IPS DF 6.9 (cell line): Measurements from ENCODE around the gene LAMTOR4.
A peak's percentile ranks its signal among the peaks of the same experiment; 100 is the strongest.

Experiments used
- DNase-seq: peaks from one replicate; pipeline ENCODE4 v3.0.0-alpha.2; 2013; ENCODE audit warnings: low read depth, low spot score
- H3K27ac ChIP-seq: one replicate; pipeline ENCODE4 v1.5.1; 2013; ENCODE audit warnings: low read length, control low read depth
- H3K27me3 ChIP-seq: 2 replicates; pipeline ENCODE4 v1.6.1; 2013; ENCODE audit warnings: mild to moderate bottlenecking, low read length; ENCODE audit not compliant: control insufficient read depth, insufficient read depth
- H3K36me3 ChIP-seq: 2 replicates; pipeline ENCODE4 v1.6.1; 2013; ENCODE audit warnings: low read length; ENCODE audit not compliant: control insufficient read depth, insufficient read depth
- H3K4me1 ChIP-seq: 2 replicates; pipeline ENCODE4 v1.6.1; 2013; ENCODE audit warnings: low read length; ENCODE audit not compliant: control insufficient read depth, insufficient read depth
- H3K4me3 ChIP-seq: 2 replicates; pipeline ENCODE4 v1.5.1; 2013; ENCODE audit warnings: mild to moderate bottlenecking, low read length
- H3K9me3 ChIP-seq: 2 replicates; pipeline ENCODE4 v1.6.1; 2013; ENCODE audit warnings: low read length, inconsistent platforms; ENCODE audit not compliant: control insufficient read depth, insufficient read depth
- WGBS: extraction: QIAGEN DNeasy Blood & Tissue Kit; methylation state at CpG from one replicate; pipeline ENCODE4 v1.1.7; 2013; ENCODE audit warnings: mixed read lengths, missing lambda C conversion rate; ENCODE audit not compliant: insufficient read length, insufficient coverage; 5-methylcytosine and 5-hydroxymethylcytosine counted together

The LAMTOR4 gene

GRCh38 chr7:100109521-100110163 is 39.1 kb upstream of the LAMTOR4 start:
- no peak overlapping the region for H3K27ac ChIP-seq
- no peaks in the 10 kb centered on the region for H3K4me1 ChIP-seq
- H3K27me3 ChIP-seq = no peaks in the 10 kb centered on the region
- WGBS = no CpG with 5 or more reads among the region's 12 CpGs
- peaks cover 40% of the 10 kb centered on the region for H3K36me3 ChIP-seq
- H3K9me3 ChIP-seq = no peaks in the 10 kb centered on the region
- no peak overlapping the region for H3K4me3 ChIP-seq
- DNase-seq = no peak

GRCh38 chr7:100111156-100111555 is 37.6 kb upstream of the LAMTOR4 start:
- no peaks in the 10 kb centered on the region for H3K9me3 ChIP-seq
- H3K4me1 ChIP-seq = no peaks in the 10 kb centered on the region
- peaks cover 36% of the 10 kb centered on the region for H3K36me3 ChIP-seq
- no peak overlapping the region for H3K4me3 ChIP-seq
- WGBS = no CpG with 5 or more reads among the region's 7 CpGs
- no peak overlapping the region for H3K27ac ChIP-seq
- no peaks in the 10 kb centered on the region for H3K27me3 ChIP-seq
- DNase-seq = no peak

DNA sequence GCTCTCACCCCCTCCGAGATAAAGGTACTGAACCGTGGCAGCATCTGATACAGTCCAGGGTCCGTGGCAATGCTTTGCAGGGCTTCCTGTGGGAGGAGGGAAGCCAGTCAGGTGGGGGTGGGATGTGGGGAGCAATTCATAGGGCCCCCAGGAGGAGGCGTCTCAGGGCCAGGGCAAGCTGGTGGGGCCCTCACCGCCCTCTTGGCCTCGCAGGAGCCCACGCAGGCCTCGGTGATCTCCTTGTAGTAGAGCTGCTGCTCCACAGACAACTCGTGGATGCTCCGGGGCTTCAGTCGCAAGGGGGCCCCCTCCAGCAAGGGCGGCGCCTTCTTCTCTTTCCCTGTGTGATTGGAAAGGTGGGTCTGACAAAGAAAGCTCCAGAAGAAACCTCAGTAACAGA is 36.8 kb upstream of the LAMTOR4 start:
- Histone ChIP-seq H3K9me3 (no peaks in the 10 kb centered on the region), H3K4me1 (no peaks in the 10 kb centered on the region), H3K4me3 (no peak overlapping the region), H3K27ac (no peak overlapping the region), H3K27me3 (no peaks in the 10 kb centered on the region), H3K36me3 (peaks cover 31% of the 10 kb centered on the region)
- no CpG with 5 or more reads among the region's 13 CpGs for WGBS
- no peak for DNase-seq

DNA sequence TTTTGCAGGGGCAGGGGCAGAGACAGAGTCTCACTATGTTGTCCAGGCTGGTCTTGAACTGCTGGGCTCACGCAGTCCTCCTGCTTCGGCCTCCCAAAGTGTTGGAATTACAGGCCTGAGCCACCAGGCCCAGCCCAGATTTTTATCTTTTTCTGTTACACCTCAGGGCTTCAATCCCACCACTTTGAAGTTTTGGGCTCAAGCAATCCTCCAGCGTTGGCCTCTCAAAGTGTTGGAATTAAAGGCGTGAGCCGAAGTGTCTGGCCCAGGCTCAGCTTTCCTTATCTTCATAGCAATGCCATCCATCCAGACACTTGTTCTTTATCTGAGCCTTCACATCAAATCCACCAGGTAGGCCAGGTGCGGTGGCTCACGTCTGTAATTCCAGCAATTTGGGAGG is 33.7 kb upstream of the LAMTOR4 start:
- Histone ChIP-seq H3K36me3 (peaks cover 19% of the 10 kb centered on the region), H3K4me1 (no peaks in the 10 kb centered on the region), H3K27me3 (no peaks in the 10 kb centered on the region), H3K27ac (no peak overlapping the region), H3K9me3 (no peaks in the 10 kb centered on the region), H3K4me3 (no peak overlapping the region)
- DNase-seq = no peak
- WGBS = no CpG with 5 or more reads among the region's 7 CpGs

DNA sequence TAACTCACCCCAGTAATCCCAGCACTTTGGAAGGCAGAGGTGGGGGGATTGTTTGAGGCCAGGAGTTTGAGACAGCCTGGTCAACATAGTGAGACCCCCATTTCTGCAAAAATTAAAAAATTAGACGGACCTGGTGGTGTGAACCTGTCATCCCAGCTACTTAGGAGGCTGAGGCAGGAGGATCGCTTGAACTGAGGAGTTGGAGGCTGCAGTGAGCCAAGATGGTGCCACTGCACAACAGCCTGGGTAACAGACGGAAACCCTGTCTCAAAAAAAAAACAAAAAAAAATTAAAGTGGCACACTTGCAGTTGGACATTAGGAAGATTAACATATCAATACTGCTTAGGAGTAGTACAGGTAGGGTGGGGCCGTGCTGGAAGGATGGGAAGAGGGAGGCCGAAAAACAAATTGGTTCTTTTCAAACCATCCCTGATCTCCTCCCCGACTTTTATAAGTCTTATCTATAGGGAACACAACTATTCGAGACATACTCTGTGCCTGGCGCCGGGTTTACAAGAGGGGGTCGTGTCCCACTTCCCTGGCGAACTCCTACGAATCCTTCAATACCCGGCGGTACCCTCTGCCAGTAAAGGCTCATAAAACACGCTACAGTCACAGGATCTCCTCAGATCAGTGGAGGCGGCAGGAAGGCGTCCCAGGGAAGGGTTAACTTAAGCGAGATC is 30.2 kb upstream of the LAMTOR4 start:
- Histone ChIP-seq H3K36me3 (peaks cover 3% of the 10 kb centered on the region; the same call in 1 of the 2 replicates), H3K9me3 (no peaks in the 10 kb centered on the region), H3K4me1 (no peaks in the 10 kb centered on the region), H3K27ac (no peak overlapping the region), H3K27me3 (no peaks in the 10 kb centered on the region), H3K4me3 (peak overlapping the region; percentile 91)
- no CpG with 5 or more reads among the region's 18 CpGs for WGBS
- DNase-seq = no peak

GRCh38 chr7:100119072-100119969 is 29.4 kb upstream of the LAMTOR4 start, which contains the start of the genes CNPY4 and TAF6:
CNPY4 (plus strand) TSS chr7:100119634; CDS start chr7:100119745, 111 bp downstream.
TAF6 (minus strand) TSS chr7:100119358; CDS start chr7:100114209, 5,149 bp downstream.
- H3K4me3 ChIP-seq = peak within 1 kb of the TSS; percentile 91
- H3K4me1 ChIP-seq = no peaks in the 10 kb centered on the region
- peak; percentile 90 for DNase-seq
- no peak within 1 kb of the TSS for H3K27ac ChIP-seq
- no peaks in the 10 kb centered on the region for H3K9me3 ChIP-seq
- WGBS = no CpG with 5 or more reads among the region's 49 CpGs
- no peaks in the 10 kb centered on the region for H3K27me3 ChIP-seq
- no peaks in the 10 kb centered on the region for H3K36me3 ChIP-seq

- no CpG with 5 or more reads among the region's 19 CpGs for WGBS
Observed at GRCh38 chr7:100119970-100120732, 28.6 kb upstream of the LAMTOR4 start.

GRCh38 chr7:100120733-100121036 is 28.0 kb upstream of the LAMTOR4 start:
- WGBS = no CpG with 5 or more reads among the region's 1 CpG
- no peaks in the 10 kb centered on the region for H3K36me3 ChIP-seq
- H3K4me3 ChIP-seq = no peak overlapping the region
- H3K27ac ChIP-seq = no peak overlapping the region
- DNase-seq = no peak
- H3K27me3 ChIP-seq = no peaks in the 10 kb centered on the region
- no peaks in the 10 kb centered on the region for H3K9me3 ChIP-seq
- no peaks in the 10 kb centered on the region for H3K4me1 ChIP-seq

More at GRCh38 chr7:100119970-100120732, 28.6 kb upstream of the LAMTOR4 start:
- no peak for DNase-seq
- no peaks in the 10 kb centered on the region for H3K9me3 ChIP-seq
- no peak overlapping the region for H3K27ac ChIP-seq
- no peaks in the 10 kb centered on the region for H3K27me3 ChIP-seq
- H3K36me3 ChIP-seq = no peaks in the 10 kb centered on the region
- H3K4me3 ChIP-seq = peak overlapping the region; percentile 69; the same call in 1 of the 2 replicates
- no peaks in the 10 kb centered on the region for H3K4me1 ChIP-seq

DNA sequence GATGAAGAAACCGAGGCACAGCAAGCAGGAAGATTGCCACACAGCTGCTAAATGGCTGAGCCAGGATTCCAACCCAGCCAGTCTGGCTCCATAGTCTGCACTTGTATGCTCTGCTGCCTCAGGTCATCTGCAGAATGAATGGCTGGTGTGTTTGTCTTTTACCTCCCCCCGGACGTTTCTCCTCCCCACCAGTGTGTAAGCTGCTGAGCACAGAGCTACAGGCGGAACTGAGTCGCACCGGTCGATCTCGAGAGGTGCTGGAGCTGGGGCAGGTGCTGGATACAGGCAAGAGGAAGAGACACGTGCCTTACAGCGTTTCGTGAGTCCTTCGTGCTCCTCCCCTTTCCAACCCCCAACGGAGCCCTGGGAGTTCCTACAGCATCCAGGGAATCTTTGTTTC is 26.7 kb upstream of the LAMTOR4 start:
- H3K9me3 ChIP-seq = no peaks in the 10 kb centered on the region

DNA sequence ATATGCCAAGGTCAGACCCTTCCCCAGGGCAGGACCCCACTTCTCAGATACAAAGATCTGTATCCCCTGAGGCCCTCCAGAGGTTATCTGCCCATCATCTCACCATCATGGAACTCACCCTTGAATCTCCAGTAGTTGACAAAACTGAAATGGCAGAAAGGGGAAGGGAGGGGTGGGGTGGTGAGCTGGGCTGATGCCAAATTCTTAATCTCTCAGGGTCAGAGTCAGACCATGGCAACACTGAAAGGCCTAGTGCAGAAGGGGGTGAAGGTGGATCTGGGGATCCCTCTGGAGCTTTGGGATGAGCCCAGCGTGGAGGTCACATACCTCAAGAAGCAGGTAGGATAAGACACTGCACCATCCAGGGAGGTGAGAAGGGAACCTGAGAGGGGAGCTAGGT is 26.1 kb upstream of the LAMTOR4 start:
- no peaks in the 10 kb centered on the region for H3K36me3 ChIP-seq
- no peak overlapping the region for H3K4me3 ChIP-seq
- H3K27me3 ChIP-seq = no peaks in the 10 kb centered on the region
- H3K27ac ChIP-seq = no peak overlapping the region
- no peak for DNase-seq
- WGBS = no CpG with 5 or more reads among the region's 1 CpG
- no peaks in the 10 kb centered on the region for H3K9me3 ChIP-seq
- no peaks in the 10 kb centered on the region for H3K4me1 ChIP-seq

More for the DNA sequence above, 26.7 kb upstream of the LAMTOR4 start:
- H3K4me1 ChIP-seq = no peaks in the 10 kb centered on the region
- DNase-seq = no peak
- no peak overlapping the region for H3K4me3 ChIP-seq
- H3K36me3 ChIP-seq = no peaks in the 10 kb centered on the region
- H3K27ac ChIP-seq = no peak overlapping the region
- H3K27me3 ChIP-seq = no peaks in the 10 kb centered on the region
- WGBS = no CpG with 5 or more reads among the region's 13 CpGs
